Endothelial cell (in vitro differentiated cells): Measurements from ENCODE around the gene TMEM245. TPM values are rescaled to one million over a fixed set of nuclear protein-coding genes. Genes with fewer than 3 reads are reported as not detected.

ENCODE experiments used
- DNase-seq: peaks from one replicate; pipeline ENCODE4 v3.0.0; 2021; ENCODE audit warnings: low spot score
- H3K27ac Mint-ChIP-seq: one replicate; pipeline ENCODE4 v1.8.0; 2021; ENCODE audit warnings: mixed read lengths, inconsistent platforms; ENCODE audit not compliant: unreplicated experiment
- H3K27me3 Mint-ChIP-seq: one replicate; pipeline ENCODE4 v1.8.0; 2021; ENCODE audit warnings: mild to moderate bottlenecking, moderate library complexity, mixed read lengths, inconsistent platforms; ENCODE audit not compliant: unreplicated experiment
- H3K36me3 Mint-ChIP-seq: one replicate; pipeline ENCODE4 v1.8.0; 2021; ENCODE audit warnings: mild to moderate bottlenecking, low read depth, mixed read lengths, inconsistent platforms; ENCODE audit not compliant: unreplicated experiment
- H3K4me1 Mint-ChIP-seq: one replicate; pipeline ENCODE4 v1.8.0; 2021; ENCODE audit warnings: mild to moderate bottlenecking, mixed read lengths, inconsistent platforms; ENCODE audit not compliant: unreplicated experiment
- H3K4me3 Mint-ChIP-seq: one replicate; pipeline ENCODE4 v1.8.0; 2021; ENCODE audit warnings: mild to moderate bottlenecking, mixed read lengths, inconsistent platforms; ENCODE audit not compliant: unreplicated experiment
- H3K9me3 Mint-ChIP-seq: one replicate; pipeline ENCODE4 v1.8.0; 2021; ENCODE audit warnings: mixed read lengths, inconsistent platforms; ENCODE audit not compliant: unreplicated experiment
- CTCF ChIP-seq: fragments of 200-600 bp; sonication (generic); IDR thresholded peaks from one replicate; pipeline ENCODE4 v1.5.0; 2021; ENCODE audit warnings: antibody characterized with exemption; ENCODE audit not compliant: unreplicated experiment
- total RNA-seq: library from RNA; stranded (reverse); fragmentation: NEBNext Ultra II Directional; extraction: Animal tissue kit (Norgen Biotek cat#: 25700); gene quantifications from one replicate; pipeline ENCODE4 v1.2.1, GENCODE V29; 2021; ENCODE audit not compliant: unreplicated experiment

Gene TMEM245
- total RNA-seq, 1 donor from 2014 or later, result 32.6 TPM

GRCh38 chr9:109017493-109017892, 102.3 kb downstream of the TMEM245 start:
- Mint-ChIP-seq H3K4me1 (peaks cover 13% of the 10 kb centered on the region), H3K4me3 (no peak overlapping the region), H3K36me3 (peaks cover 1% of the 10 kb centered on the region), H3K9me3 (no peaks in the 10 kb centered on the region), H3K27me3 (peaks cover 9% of the 10 kb centered on the region), H3K27ac (no peak overlapping the region)
- no peak for DNase-seq
- TF ChIP-seq CTCF, result no peak

DNA sequence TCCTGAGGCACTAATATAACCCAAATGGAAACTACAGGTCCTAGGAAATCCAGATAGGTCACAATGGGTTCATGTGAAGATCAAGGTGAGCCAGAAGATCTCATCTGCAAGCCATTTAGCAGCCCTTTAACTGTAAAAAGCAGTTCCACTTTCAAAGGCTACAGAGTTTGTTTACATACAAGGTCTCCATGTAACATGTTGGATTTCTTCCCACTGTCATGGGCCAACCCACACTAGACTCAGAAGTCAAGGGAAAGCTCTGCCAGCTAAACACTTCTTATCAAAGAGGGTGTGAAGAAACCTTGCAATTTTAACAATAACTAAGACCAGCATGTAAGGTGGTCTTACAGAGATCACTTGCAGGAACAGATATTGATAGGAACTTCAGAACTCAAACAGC, 102.7 kb downstream of the TMEM245 start:
- no peak for TF ChIP-seq CTCF
- Mint-ChIP-seq H3K27ac (no peak overlapping the region), H3K9me3 (no peaks in the 10 kb centered on the region), H3K36me3 (peaks cover 3% of the 10 kb centered on the region), H3K4me1 (peaks cover 17% of the 10 kb centered on the region), H3K27me3 (peaks cover 12% of the 10 kb centered on the region), H3K4me3 (no peak overlapping the region)
- DNase-seq, result no peak

DNA sequence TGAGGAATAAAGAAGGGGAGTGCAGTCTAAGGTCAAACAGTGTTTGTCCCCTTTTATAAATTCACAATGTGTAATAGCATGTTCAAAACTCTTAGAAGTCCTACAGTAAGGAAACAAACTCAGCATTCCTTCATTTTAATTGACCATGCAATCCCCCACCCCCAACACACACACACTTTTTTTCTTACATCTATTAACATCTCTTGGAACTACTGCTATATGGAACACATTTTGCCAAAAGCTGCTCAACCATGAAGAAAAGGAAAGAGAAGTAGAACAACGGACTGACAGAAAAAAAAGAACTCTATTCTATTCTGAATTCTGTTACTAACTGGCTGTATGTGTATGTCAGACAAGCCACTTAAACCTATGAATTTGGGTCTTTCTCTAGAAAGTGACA, 103.6 kb downstream of the TMEM245 start:
- Mint-ChIP-seq H3K4me1 (peaks cover 25% of the 10 kb centered on the region), H3K27ac (no peak overlapping the region), H3K36me3 (peaks cover 3% of the 10 kb centered on the region), H3K4me3 (no peak overlapping the region), H3K9me3 (no peaks in the 10 kb centered on the region), H3K27me3 (peaks cover 15% of the 10 kb centered on the region)
- no peak for DNase-seq
- TF ChIP-seq CTCF, result no peak

DNA sequence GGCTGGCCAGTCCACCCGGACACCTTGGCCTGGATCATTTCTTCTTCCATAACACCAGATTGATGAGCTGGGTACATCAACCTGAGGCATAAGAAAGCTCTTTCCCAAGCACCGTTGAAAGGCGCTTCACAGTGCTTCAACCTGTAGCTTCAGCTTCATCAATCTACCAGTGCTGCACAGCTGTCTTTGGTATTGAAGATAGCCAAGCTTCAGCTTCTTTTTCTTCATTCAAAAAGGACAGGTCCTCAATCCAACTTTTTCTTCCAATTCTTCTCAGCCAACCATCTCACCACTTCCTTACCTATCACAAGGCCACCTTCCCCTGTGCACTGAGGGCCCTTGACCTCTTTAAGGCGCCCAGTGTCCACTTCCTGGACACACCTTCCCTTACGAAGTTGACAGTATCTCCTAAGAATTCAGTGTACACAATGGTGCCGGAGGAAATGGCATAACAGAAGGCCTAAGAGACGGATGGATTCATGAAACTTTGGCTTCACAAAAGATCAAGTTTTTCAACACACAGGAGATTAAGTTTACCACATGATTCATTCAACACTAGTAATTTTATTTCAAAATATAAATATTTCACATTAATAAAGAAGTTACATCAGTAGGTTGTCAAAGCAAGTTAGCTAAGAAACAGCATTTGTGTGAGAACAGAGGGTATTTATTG, 105.0 kb downstream of the TMEM245 start:
- Mint-ChIP-seq H3K27ac (no peak overlapping the region), H3K4me1 (peaks cover 25% of the 10 kb centered on the region)

More for the DNA sequence above, 105.0 kb downstream of the TMEM245 start:
- no peak for DNase-seq
- H3K9me3 Mint-ChIP-seq, result no peaks in the 10 kb centered on the region
- TF ChIP-seq CTCF, result no peak
- H3K4me3 Mint-ChIP-seq, result no peak overlapping the region
- H3K36me3 Mint-ChIP-seq, result peaks cover 3% of the 10 kb centered on the region
- peaks cover 15% of the 10 kb centered on the region for H3K27me3 Mint-ChIP-seq
